BLaER1 treated with 17β-estradiol and CSF1 and Interleukin-3, amounts not matched to agents 10 nM and 100 nM (cell line): Measurements from ENCODE around the gene RABGAP1L.

Source experiments
- H3K27ac ChIP-seq, 11 experiments: shearing (Covaris generic); formaldehyde crosslinking; 2 replicates each; pipeline ENCODE4 v1.8.1; 2022
- H3K27me3 ChIP-seq, 11 experiments: shearing (Covaris generic); formaldehyde crosslinking; 2 replicates each; pipeline ENCODE4 v1.8.1; 2022
- H3K36me3 ChIP-seq, 11 experiments: shearing (Covaris generic); formaldehyde crosslinking; 2 replicates each; pipeline ENCODE4 v1.8.1; 2022
- H3K4me1 ChIP-seq, 10 experiments: shearing (Covaris generic); formaldehyde crosslinking; 2 replicates each; pipeline ENCODE4 v1.8.1; 2022
- H3K4me2 ChIP-seq, 11 experiments: shearing (Covaris generic); formaldehyde crosslinking; 2 replicates each; pipeline ENCODE4 v1.8.1; 2022
- H3K4me3 ChIP-seq, 10 experiments: shearing (Covaris generic); formaldehyde crosslinking; 2 replicates each; pipeline ENCODE4 v1.8.1; 2022
- H3K9ac ChIP-seq, 11 experiments: shearing (Covaris generic); formaldehyde crosslinking; 2 replicates each; pipeline ENCODE4 v1.8.1; 2022
- H3K9me3 ChIP-seq, 11 experiments: shearing (Covaris generic); formaldehyde crosslinking; replicated peaks in 1 of 11; 2 replicates each; pipeline ENCODE4 v1.8.1; 2022
- H4K20me1 ChIP-seq, 11 experiments: shearing (Covaris generic); formaldehyde crosslinking; 2 replicates each; pipeline ENCODE4 v1.8.1; 2022
- Cebpa-rat ChIP-seq, 11 experiments: shearing (Covaris generic); IDR thresholded peaks; 2 replicates each; pipeline ENCODE4 v1.8.1; 2022

RABGAP1L gene

DNA sequence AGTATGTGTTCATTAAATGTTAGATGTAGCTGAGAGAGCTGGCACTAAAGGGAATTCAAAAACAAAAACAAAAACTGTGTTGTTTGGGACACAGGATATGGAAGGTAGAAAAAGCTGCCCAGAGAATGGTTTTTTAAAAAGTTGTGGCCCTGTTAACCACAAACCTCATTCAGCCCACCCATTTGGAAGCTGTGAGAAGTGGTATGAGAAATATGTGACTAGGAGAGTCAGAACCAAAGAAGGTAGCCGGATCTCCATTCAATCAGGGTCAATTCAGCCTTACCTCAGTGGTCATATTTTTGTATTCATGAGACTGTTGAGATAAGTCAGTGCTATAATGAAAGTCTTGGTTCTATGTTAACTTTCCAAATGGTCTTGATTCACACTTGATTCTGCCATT is 810.7 kb downstream of the RABGAP1L start:
- no peaks in the 10 kb centered on the region for H3K27me3 ChIP-seq
- H3K9ac ChIP-seq: no peak overlapping the region
- H3K4me3 ChIP-seq: no peak overlapping the region
- H4K20me1 ChIP-seq: no peaks in the 10 kb centered on the region
- peak overlapping the region in 8 of 11 experiments; percentile 13 to 76 (median 72); a peak in 10 of 22 replicates for H3K4me2 ChIP-seq
- no peak overlapping the region for H3K27ac ChIP-seq
- peaks cover 45 to 66% (median 59%) of the 10 kb centered on the region in 10 experiments for H3K4me1 ChIP-seq
- peaks cover 5 to 17% (median 8%) of the 10 kb centered on the region in 11 experiments; a peak in 18 of 22 replicates for H3K36me3 ChIP-seq
- no peaks in the 10 kb centered on the region for H3K9me3 ChIP-seq
- no peak for TF ChIP-seq Cebpa-rat (IDR thresholded peaks at IDR 0.05)

DNA sequence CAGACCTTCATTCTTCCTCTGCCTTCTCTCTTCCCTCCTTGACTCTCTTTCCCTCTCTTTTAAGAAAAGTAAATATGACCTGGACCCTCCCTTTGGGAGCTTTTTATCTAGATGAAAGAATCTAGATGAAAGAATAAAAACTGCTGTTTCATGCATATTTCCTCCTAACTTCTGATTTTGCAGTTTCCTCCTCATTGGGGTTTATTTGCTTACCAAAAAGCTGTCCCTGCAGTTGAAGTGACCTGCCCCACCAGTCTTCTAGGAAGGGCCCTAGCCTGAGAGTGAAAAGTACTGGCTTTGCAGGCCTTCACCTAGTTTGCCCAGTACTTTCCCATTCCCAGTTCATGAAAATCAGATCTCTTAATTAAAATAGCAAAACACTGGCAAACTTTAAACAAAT is 812.1 kb downstream of the RABGAP1L start:
- H3K9me3 ChIP-seq: no peaks in the 10 kb centered on the region
- H3K27me3 ChIP-seq: no peaks in the 10 kb centered on the region
- H3K4me3 ChIP-seq: no peak overlapping the region
- H3K36me3 ChIP-seq: peaks cover 7 to 32% (median 16%) of the 10 kb centered on the region in 11 experiments; a peak in 18 of 22 replicates
- peak overlapping the region in 10 of 11 experiments; percentile 7 to 83 (median 40); a peak in 12 of 22 replicates for H3K4me2 ChIP-seq
- peak overlapping the region in 1 of 11 experiments; percentile 17; a peak in 1 of 22 replicates for H3K9ac ChIP-seq
- H4K20me1 ChIP-seq: no peaks in the 10 kb centered on the region
- TF ChIP-seq Cebpa-rat (IDR thresholded peaks at IDR 0.05): no peak
- H3K27ac ChIP-seq: peak overlapping the region in 3 of 11 experiments; percentile 10 to 33 (median 22); a peak in 5 of 22 replicates
- peaks cover 37 to 51% (median 44%) of the 10 kb centered on the region in 10 experiments for H3K4me1 ChIP-seq

DNA sequence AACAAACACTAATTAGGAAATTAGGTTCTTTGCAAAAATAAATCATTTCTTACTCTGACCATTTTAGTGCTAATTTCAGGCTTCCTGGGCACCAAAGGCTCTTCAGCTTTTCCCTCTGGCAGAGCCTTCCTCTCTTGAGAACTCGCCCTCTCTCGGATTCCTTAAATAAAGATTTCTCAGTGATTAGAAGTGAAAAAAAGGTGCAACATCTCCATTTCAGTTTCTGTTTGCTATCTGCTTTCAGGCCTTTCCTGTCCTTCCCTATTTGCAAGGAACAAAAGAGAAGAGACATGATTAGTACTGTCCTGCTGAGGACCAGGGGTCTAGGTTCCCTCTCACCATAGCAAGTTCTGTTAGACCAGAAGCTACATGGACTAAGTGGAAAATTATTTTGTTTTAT is 812.6 kb downstream of the RABGAP1L start:
- no peaks in the 10 kb centered on the region for H4K20me1 ChIP-seq
- peaks cover 7 to 36% (median 20%) of the 10 kb centered on the region in 11 experiments; a peak in 18 of 22 replicates for H3K36me3 ChIP-seq
- H3K27ac ChIP-seq: peak overlapping the region in 3 of 11 experiments; percentile 10 to 33 (median 22); a peak in 4 of 22 replicates
- no peaks in the 10 kb centered on the region for H3K27me3 ChIP-seq
- peak overlapping the region in 8 of 11 experiments; percentile 24 to 83 (median 48); a peak in 10 of 22 replicates for H3K4me2 ChIP-seq
- no peaks in the 10 kb centered on the region for H3K9me3 ChIP-seq
- no peak overlapping the region for H3K4me3 ChIP-seq
- no peak for TF ChIP-seq Cebpa-rat (IDR thresholded peaks at IDR 0.05)
- peaks cover 37 to 47% (median 41%) of the 10 kb centered on the region in 10 experiments for H3K4me1 ChIP-seq
- H3K9ac ChIP-seq: peak overlapping the region in 1 of 11 experiments; percentile 17; a peak in 1 of 22 replicates

DNA sequence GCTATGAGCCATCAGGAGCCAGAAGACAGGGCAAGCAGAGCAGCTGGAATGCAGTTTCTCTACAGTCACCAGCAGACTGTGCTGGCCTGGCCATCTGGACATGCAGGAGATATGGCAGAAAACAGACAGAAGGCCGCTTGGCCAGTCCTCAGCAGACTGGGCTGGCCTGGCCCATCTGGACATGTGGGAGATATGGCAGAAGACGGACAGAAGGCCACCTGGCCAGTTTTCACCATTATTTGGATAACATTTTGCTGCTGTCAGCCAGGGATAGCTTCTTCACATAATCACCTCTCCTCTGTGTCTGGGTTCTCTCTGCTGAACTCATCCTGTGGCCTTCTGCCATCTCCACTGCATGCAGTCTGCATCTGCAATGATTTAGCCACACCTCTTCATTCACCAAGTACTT is 815.4 kb downstream of the RABGAP1L start:
- no peak for TF ChIP-seq Cebpa-rat (IDR thresholded peaks at IDR 0.05)
- H3K4me3 ChIP-seq: no peak overlapping the region
- H3K36me3 ChIP-seq: peaks cover 14 to 52% (median 34%) of the 10 kb centered on the region in 11 experiments; a peak in 19 of 22 replicates
- H4K20me1 ChIP-seq: no peaks in the 10 kb centered on the region
- H3K4me1 ChIP-seq: peaks cover 9 to 18% (median 13%) of the 10 kb centered on the region in 10 experiments; a peak in 19 of 20 replicates
- no peak overlapping the region for H3K4me2 ChIP-seq
- H3K27ac ChIP-seq: no peak overlapping the region
- H3K9me3 ChIP-seq: no peaks in the 10 kb centered on the region
- H3K27me3 ChIP-seq: no peaks in the 10 kb centered on the region
- H3K9ac ChIP-seq: no peak overlapping the region

DNA sequence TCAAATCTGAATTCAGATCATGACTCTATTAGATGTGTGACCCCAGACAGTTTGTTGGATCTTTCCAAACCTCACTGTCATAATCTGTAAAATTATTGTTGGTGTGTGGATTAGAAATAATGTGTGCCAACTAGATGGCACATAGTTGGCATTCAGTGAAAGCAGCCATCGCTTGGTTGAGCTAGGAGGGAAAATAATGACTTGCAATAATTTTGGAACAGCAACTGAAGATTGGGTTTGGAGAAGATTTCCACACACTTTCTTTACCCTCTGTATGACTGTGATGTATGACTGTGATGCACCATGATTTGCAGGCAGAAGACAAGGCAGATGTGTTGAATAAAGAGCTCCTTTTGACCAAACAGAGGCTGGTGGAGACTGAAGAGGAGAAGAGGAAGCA is 816.4 kb downstream of the RABGAP1L start:
- no peaks in the 10 kb centered on the region for H3K27me3 ChIP-seq
- peaks cover 14 to 58% (median 34%) of the 10 kb centered on the region in 11 experiments; a peak in 19 of 22 replicates for H3K36me3 ChIP-seq
- H3K27ac ChIP-seq: no peak overlapping the region
- H4K20me1 ChIP-seq: no peaks in the 10 kb centered on the region
- H3K4me3 ChIP-seq: no peak overlapping the region
- no peak overlapping the region for H3K9ac ChIP-seq
- H3K4me1 ChIP-seq: peaks cover 5 to 15% (median 9%) of the 10 kb centered on the region in 10 experiments; a peak in 15 of 20 replicates
- H3K4me2 ChIP-seq: no peak overlapping the region
- no peak for TF ChIP-seq Cebpa-rat (IDR thresholded peaks at IDR 0.05)
- no peaks in the 10 kb centered on the region for H3K9me3 ChIP-seq

DNA sequence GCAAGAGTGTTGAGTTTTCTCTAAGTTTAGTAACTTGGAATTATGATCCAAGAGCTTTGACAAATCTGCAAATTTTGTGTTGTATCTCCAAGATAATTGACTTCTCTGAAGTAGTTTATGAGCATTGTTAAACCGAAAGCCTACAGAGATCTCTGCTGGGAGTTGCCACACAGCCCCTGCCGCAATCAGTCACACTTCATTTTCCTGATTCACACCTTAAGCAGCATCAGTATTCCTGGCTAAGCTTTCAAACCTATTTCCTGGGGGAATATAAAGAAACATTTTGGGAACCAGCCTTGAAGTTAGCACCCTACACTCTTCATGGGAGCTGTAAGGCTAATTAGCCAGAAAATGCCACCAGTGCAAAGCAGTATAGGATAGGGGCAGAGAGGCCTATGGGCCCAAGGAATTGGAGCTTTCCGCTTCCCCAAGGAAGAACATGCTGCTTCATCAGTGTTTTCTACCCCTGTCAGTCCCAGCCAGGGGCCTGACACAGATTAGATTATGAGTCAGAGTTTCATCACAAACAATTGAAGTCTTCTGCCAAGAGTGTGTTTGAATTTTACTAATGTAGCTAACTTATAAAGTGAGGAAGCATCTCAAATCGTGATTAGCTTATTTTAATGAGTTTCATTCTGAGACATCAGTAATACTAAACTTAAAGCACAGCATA is 817.3 kb downstream of the RABGAP1L start:
- Histone ChIP-seq H3K4me2 (no peak overlapping the region), H3K9ac (no peak overlapping the region), H3K9me3 (no peaks in the 10 kb centered on the region), H3K4me3 (no peak overlapping the region), H3K27ac (no peak overlapping the region), H3K27me3 (no peaks in the 10 kb centered on the region), H3K36me3 (peaks cover 14 to 66% (median 37%) of the 10 kb centered on the region in 11 experiments; a peak in 19 of 22 replicates), H3K4me1 (peaks cover under 1 to 7% (median 5%) of the 10 kb centered on the region in 10 experiments; a peak in 15 of 20 replicates), H4K20me1 (no peaks in the 10 kb centered on the region)
- TF ChIP-seq Cebpa-rat (IDR thresholded peaks at IDR 0.05): no peak

DNA sequence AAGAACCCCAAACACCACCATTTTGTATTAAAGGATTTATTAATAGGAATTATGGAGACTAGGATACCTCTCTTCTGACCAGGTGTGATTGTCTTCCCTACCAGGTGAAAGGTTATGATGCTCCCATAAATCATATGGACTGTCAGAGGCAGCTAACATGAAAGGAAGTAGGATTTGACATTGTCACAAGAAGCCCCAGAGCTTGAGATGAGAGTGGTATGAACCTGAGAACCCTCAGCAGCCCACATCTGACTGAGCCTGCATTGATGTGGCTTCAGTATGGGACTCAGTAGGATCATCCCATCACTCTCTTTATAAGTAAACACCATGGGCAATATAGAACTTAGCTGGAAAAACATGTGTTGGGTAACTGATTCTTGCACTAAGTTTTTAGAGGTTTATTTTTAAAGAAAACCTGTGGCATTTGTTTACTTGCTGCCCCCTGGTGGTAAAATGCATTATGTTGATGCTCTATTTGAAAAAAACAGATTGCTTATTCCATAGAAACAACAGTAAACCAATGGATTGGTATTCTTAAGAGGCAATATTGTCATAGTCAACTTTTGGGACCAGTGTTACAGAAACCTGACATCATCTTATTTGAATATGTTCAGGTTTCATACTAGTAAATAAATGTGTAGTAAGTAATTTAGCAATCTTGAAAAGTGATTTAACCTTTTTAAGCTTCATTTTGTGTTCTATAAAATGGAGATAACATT is 823.8 kb downstream of the RABGAP1L start:
- Histone ChIP-seq H3K36me3 (peaks cover 10 to 45% (median 27%) of the 10 kb centered on the region in 11 experiments; a peak in 17 of 22 replicates), H3K27ac (no peak overlapping the region), H3K9ac (no peak overlapping the region), H3K4me2 (no peak overlapping the region), H3K4me3 (no peak overlapping the region), H3K9me3 (no peaks in the 10 kb centered on the region), H3K27me3 (no peaks in the 10 kb centered on the region), H3K4me1 (no peaks in the 10 kb centered on the region), H4K20me1 (no peaks in the 10 kb centered on the region)
- no peak for TF ChIP-seq Cebpa-rat (IDR thresholded peaks at IDR 0.05)

DNA sequence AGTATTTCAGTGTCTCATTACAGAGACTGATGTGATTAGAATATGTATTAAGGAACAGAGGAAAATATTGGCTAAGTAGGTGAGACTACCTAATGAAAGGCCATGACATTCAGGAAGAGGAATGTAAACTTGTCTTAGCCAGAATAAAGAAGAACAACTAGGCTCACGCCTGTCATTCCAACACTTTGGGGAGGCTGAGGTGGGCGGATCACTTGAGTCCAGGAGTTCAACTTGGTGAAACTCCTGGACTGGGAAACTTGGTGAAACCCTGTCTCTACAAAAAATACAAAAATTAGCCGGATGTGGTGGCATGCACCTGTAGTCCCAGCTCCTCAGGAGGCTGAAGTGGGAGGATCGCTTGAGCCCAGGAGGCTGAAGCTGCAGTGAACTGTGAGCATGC is 825.6 kb downstream of the RABGAP1L start:
- H3K36me3 ChIP-seq: peaks cover 0 to 36% (median 11%) of the 10 kb centered on the region in 11 experiments; a peak in 12 of 22 replicates
- no peak overlapping the region for H3K4me3 ChIP-seq

DNA sequence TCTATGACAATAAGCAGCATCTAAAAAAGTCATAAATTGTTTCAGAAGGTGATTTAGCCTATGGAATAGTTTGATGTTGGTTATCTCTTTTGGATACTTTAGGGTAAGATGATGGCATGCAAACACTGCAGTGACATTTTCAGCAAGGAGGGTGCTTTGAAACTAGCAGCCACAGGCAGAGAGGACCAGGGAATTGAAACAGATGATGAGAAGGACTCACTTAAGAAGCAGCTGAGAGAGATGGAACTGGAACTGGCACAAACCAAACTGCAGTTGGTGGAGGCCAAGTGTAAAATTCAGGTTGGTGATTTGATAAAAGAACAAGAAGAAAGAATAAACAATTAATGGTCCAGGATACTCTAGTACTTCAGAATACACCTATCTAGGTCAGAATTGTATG is 829.2 kb downstream of the RABGAP1L start:
- Histone ChIP-seq H3K4me3 (no peak overlapping the region), H3K9ac (no peak overlapping the region), H3K36me3 (peaks cover 0 to 9% (median 3%) of the 10 kb centered on the region in 11 experiments; a peak in 6 of 22 replicates), H3K4me1 (peaks cover 5 to 23% (median 15%) of the 10 kb centered on the region in 10 experiments; a peak in 19 of 20 replicates), H4K20me1 (no peaks in the 10 kb centered on the region), H3K27ac (no peak overlapping the region), H3K4me2 (no peak overlapping the region), H3K9me3 (no peaks in the 10 kb centered on the region), H3K27me3 (no peaks in the 10 kb centered on the region)
- no peak for TF ChIP-seq Cebpa-rat (IDR thresholded peaks at IDR 0.05)

More for the DNA sequence above, 825.6 kb downstream of the RABGAP1L start:
- no peaks in the 10 kb centered on the region for H3K27me3 ChIP-seq
- H4K20me1 ChIP-seq: no peaks in the 10 kb centered on the region
- H3K9me3 ChIP-seq: no peaks in the 10 kb centered on the region
- no peak for TF ChIP-seq Cebpa-rat (IDR thresholded peaks at IDR 0.05)
- no peak overlapping the region for H3K27ac ChIP-seq
- H3K9ac ChIP-seq: no peak overlapping the region
- H3K4me2 ChIP-seq: no peak overlapping the region
- H3K4me1 ChIP-seq: peaks cover 3 to 10% (median 6%) of the 10 kb centered on the region in 10 experiments; a peak in 19 of 20 replicates
